ENCODE results near the gene ADM2.

- no peak for TF ChIP-seq CTCF (IDR thresholded peaks at IDR 0.05; ENCODE audit: poor library complexity)
- no peak for TF ChIP-seq EZH2 (IDR thresholded peaks at IDR 0.05; ENCODE audit: borderline replicate concordance)
- TF ChIP-seq EZH2phosphoT487 (IDR thresholded peaks at IDR 0.05; ENCODE audit: low read depth, severe bottlenecking, unreplicated experiment): no peak
Measured at GRCh38 chr22:50470491-50470890, 10.9 kb upstream of the ADM2 start.

All from hepatocyte (in vitro differentiated cells).